ENCODE measurements around the gene FGFRL1.
A peak's percentile ranks its signal among the peaks of the same experiment; 100 is the strongest.

- peak; percentile 64 for TF ChIP-seq ZBTB7A (IDR thresholded peaks at IDR 0.05; ENCODE audit: low read depth)
- TF ChIP-seq RAD21 (IDR thresholded peaks at IDR 0.05; ENCODE audit: low read depth), result no peak
- no peak for TF ChIP-seq YY1 (IDR thresholded peaks at IDR 0.05; ENCODE audit: low read depth)
- no peak for TF ChIP-seq TAF1 (IDR thresholded peaks at IDR 0.05; ENCODE audit: low read depth)
- TF ChIP-seq EP300 (IDR thresholded peaks at IDR 0.05; ENCODE audit: borderline replicate concordance), result no peak
- no peak for TF ChIP-seq CREB1 (IDR thresholded peaks at IDR 0.05; ENCODE audit: low read depth)
Measured at GRCh38 chr4:1011022-1011665, at the start of gene FGFRL1.
